Right lung (tissue), 5 donors: ENCODE measurements around the gene PPARG. TPM values are rescaled to one million over a fixed set of nuclear protein-coding genes. Genes with fewer than 3 reads are reported as not detected.
"Not testable (repeated sequence)": the region's sequence is repeated elsewhere in the genome, so short reads cannot be mapped to it uniquely, and the experiment has no call there.

Experiments used
- DNase-seq, 2 donors: peaks; one replicate each; pipeline ENCODE4 v3.0.0-alpha.2; 2013
- polyA plus RNA-seq, 5 donors: library from polyadenylated mRNA; unstranded; fragments of 120-200 nt; gene quantifications; one replicate each; pipeline versions ENCODE4 v1.2.1 to v1.2.3, GENCODE V29; 2013; ENCODE audit warnings: inconsistent platforms in 1 of 5, low replicate concordance in 1 of 5; ENCODE audit not compliant: insufficient read length in 5 of 5, insufficient read depth in 1 of 5

Gene PPARG
- polyA plus RNA-seq, 5 donors = 2.3 to 7.9 (median 4.5) TPM

- no peak for DNase-seq
Measured at GRCh38 chr3:12458901-12459300, 170.0 kb downstream of the PPARG start.

- DNase-seq = no peak
Measured at GRCh38 chr3:12460127-12460526, 171.3 kb downstream of the PPARG start.

GRCh38 chr3:12461097-12461649 lies 172.3 kb downstream of the PPARG start:
- no peak for DNase-seq

- no peak for DNase-seq
Measured at GRCh38 chr3:12462159-12462947, 173.5 kb downstream of the PPARG start.

- no peak for DNase-seq
Measured at GRCh38 chr3:12463686-12464085, 174.8 kb downstream of the PPARG start.

- no peak for DNase-seq
Measured at GRCh38 chr3:12464181-12464580, 175.3 kb downstream of the PPARG start.

GRCh38 chr3:12465151-12465835 lies 176.4 kb downstream of the PPARG start:
- no peak for DNase-seq

- DNase-seq = no peak
Measured at GRCh38 chr3:12465836-12466225, 177.0 kb downstream of the PPARG start.

GRCh38 chr3:12467746-12468145 lies 178.9 kb downstream of the PPARG start:
- DNase-seq = no peak

- DNase-seq = no peak
Measured at GRCh38 chr3:12468276-12468675, 179.4 kb downstream of the PPARG start.

- DNase-seq = no peak
Measured at GRCh38 chr3:12468757-12469156, 179.9 kb downstream of the PPARG start.

- not testable (repeated sequence) for DNase-seq
Measured at GRCh38 chr3:12469222-12469621, 180.4 kb downstream of the PPARG start.

- no peak for DNase-seq
Measured at GRCh38 chr3:12470111-12470510, 181.2 kb downstream of the PPARG start.

GRCh38 chr3:12470680-12471079 lies 181.8 kb downstream of the PPARG start:
- no peak for DNase-seq

- DNase-seq = no peak
Measured at GRCh38 chr3:12471241-12471640, 182.4 kb downstream of the PPARG start.

- no peak for DNase-seq
Measured at GRCh38 chr3:12472000-12472610, 183.2 kb downstream of the PPARG start.

GRCh38 chr3:12472796-12473195 lies 183.9 kb downstream of the PPARG start:
- DNase-seq = no peak

GRCh38 chr3:12473511-12473910 lies 184.6 kb downstream of the PPARG start:
- DNase-seq = no peak

GRCh38 chr3:12476238-12476897 lies 187.5 kb downstream of the PPARG start:
- no peak for DNase-seq

GRCh38 chr3:12477256-12477655 lies 188.4 kb downstream of the PPARG start:
- DNase-seq = no peak

GRCh38 chr3:12478326-12478725 lies 189.5 kb downstream of the PPARG start:
- DNase-seq = no peak

- DNase-seq = not testable (repeated sequence)
Measured at GRCh38 chr3:12479198-12479597, 190.3 kb downstream of the PPARG start.
